Right renal pelvis (tissue), 4 donors: ENCODE data around the gene TIAM1. TPM values are rescaled to one million over a fixed set of nuclear protein-coding genes. Genes with fewer than 3 reads are reported as not detected.

Source experiments
- DNase-seq, 4 donors: peaks; one replicate each; pipeline ENCODE4 v3.0.0-alpha.2; 2013; ENCODE audit warnings: low read depth in 4 of 4, low spot score in 3 of 4, missing footprints in 1 of 4
- polyA plus RNA-seq, 4 donors: library from polyadenylated mRNA; unstranded; fragments of 120-200 nt; gene quantifications; one replicate each; pipeline ENCODE4 v1.2.1, GENCODE V29; 2013; ENCODE audit not compliant: insufficient read length in 4 of 4

The TIAM1 gene
- polyA plus RNA-seq, 4 donors: 11.7 to 17.7 (median 15.2) TPM

GRCh38 chr21:31103571-31104265, 240.3 kb downstream of the TIAM1 start:
- no peak for DNase-seq

GRCh38 chr21:31103163-31103562, 240.9 kb downstream of the TIAM1 start:
- no peak for DNase-seq

DNA sequence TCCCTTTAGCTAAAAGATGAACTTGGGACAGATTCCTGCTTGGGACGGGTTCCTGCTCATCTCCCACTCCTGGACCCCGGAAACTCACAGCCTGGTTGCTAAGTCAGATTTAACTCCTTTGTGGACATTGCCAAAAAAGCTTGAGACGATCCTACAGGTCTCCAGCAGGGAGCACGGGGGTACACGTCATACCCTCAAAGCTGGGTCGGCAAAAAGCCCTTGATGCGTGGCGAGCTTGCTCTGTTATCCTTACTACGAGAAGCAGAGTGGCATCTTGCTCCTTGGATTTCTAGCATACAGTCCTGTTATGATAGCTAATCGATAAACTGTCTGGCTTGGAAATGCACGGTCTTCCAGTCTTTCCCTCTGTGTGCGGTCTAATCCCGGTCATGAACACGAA, 244.9 kb downstream of the TIAM1 start:
- DNase-seq: no peak

- DNase-seq: peak; percentile 17 to 50 (median 40)
Observed at GRCh38 chr21:31098576-31099005, 245.5 kb downstream of the TIAM1 start.

DNA sequence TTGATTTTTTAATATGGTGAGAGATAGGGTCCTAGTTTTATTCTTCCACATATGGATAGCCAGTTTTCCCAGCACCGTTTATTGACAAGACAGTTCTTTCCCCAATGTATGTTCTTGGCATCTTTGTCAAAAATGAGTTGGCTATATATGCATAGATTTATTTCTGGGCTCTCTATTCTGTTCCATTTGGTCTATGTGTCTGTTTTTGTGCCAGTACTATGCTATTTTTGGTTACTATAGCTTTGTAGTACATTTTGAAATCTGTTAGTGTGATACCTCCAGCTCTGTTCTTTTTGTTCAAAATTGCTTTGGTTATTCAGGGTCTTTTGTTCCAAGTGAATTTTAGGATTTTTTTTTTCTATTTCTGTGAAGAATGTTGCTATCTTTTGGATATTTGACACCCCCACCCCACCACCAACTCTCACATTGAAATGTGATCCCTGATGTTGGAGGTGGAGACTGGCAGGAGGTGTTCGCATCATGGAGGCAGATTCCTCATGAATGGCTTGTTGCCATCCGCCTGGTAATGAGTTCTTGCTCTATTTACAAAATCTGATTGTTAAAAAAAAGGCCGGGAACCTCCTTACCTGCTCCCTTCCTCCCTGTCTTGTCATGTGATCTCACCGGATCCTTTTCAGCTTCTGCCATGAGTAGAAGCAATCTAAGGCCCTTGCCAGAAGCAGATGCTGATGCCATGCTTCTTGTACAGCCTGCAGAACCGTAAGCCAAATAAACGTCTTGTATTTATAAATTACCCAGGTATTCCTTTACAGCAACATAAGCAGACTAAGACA, 251.0 kb downstream of the TIAM1 start:
- no peak for DNase-seq

- DNase-seq: no peak
Observed at GRCh38 chr21:31090376-31090775, 253.7 kb downstream of the TIAM1 start.

GRCh38 chr21:31088474-31088751, 255.6 kb downstream of the TIAM1 start:
- DNase-seq: no peak

GRCh38 chr21:31087639-31088473, 256.2 kb downstream of the TIAM1 start:
- no peak for DNase-seq

GRCh38 chr21:31084689-31085088, 259.4 kb downstream of the TIAM1 start:
- no peak for DNase-seq

GRCh38 chr21:31078796-31079195, 265.3 kb downstream of the TIAM1 start:
- no peak for DNase-seq

DNA sequence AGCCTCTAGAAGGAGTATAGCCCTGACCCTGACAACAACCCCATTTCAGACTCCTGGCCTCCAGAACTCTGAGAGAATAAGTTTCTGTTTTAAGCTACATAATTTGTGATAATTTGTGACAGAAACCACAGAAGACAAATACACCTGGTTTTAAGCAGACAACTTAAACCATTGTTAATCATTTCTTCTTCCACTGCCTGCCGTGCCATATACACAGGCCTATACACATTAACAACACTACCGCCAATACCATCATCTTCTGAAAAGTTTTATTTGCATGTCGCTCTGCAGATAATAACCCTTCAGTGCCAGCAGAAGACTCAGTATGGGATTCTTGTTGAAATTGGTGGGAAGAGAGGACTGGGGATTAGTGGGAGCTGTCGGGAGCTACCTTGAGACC, 265.8 kb downstream of the TIAM1 start:
- DNase-seq: no peak

- no peak for DNase-seq
Observed at GRCh38 chr21:31075848-31076247, 268.2 kb downstream of the TIAM1 start.

DNA sequence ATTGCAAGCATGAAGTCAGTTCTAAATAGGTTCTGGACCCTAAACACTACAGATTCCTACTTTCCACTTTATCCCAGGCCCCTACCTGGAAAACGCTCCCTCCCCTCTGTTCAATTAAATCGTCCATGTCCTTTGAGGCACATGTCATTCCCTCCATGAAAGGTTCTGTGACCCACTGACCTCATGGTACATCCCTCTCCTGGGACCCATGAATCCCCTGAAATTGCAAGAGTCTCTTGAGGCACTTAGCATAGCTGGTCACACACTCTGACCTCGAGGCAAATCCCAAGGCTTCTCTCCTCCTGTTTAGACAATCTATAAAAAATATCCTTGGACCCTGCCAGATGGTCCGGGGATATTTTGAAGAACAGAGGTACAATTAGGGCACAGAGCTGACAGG, 271.5 kb downstream of the TIAM1 start:
- DNase-seq: no peak
